ENCODE results near the gene CDC42BPA.
"Not testable (repeated sequence)": the region's sequence is repeated elsewhere in the genome, so short reads cannot be mapped to it uniquely, and the experiment has no call there.

- not testable (repeated sequence) for TF ChIP-seq CTCF, POLR2A (IDR thresholded peaks at IDR 0.05)
These were observed 185.6 kb downstream of the CDC42BPA start for GRCh38 chr1:227132695-227133094.

All from lower leg skin (tissue), 3 donors.